ENCODE measurements around the gene MYH11.

- TF ChIP-seq POLR2A (IDR thresholded peaks at IDR 0.05) (no peak), CTCF (IDR thresholded peaks at IDR 0.05) (no peak)
Measured at GRCh38 chr16:15836965-15837611, 19.7 kb downstream of the MYH11 start.

Measured in thyroid gland (tissue), 4 donors.